HG02763 (cell line): ENCODE data around the gene LIME1.

Experiments used
- ATAC-seq: cut with Tn5 transposase; IDR thresholded peaks from one replicate; pipeline ENCODE4 v1.9.1; 2021; ENCODE audit warnings: mild to moderate bottlenecking, moderate library complexity; ENCODE audit not compliant: unreplicated experiment

The LIME1 gene

DNA sequence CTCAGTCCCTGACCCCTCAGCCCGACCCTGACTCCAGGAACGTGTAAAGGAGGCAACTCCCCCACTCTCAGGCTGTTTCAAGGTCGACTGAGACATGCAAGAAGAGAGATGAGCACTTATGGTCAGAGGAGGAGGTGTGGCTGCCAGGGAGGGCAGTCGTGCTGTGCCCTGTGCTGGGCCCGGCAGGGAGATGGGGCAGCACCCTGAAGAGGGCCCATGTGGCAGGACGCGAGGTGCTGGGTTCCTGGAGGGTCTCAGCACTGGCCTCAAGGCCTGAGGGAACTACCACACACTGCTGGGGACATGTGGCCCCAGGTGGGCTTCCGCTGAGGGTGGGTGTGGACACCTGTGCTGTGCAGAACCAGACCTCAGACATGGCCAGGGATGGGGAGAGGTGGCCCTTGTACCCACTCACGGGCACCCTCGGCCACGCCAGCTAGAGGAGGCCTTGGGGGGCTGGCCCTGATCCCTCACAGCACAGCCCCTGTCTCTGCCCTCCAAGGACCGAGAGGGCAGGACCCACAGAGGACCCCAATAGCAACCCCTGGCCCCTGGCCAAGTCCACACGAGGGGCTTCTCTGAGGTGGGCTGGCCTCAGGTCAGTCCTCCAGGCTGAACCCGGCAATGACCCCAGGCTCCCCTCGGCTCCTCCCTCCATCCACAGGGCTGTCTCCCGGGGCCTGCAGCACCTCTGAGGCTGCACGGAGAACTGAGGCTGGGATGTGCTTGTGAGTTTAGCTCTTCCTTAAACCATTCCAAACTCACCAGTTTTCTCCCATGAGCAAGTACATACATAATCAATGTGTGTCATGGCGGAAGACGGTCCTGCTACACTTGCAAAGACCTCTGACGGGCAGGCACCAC is 11.8 kb downstream of the LIME1 start:
- no peak for ATAC-seq

DNA sequence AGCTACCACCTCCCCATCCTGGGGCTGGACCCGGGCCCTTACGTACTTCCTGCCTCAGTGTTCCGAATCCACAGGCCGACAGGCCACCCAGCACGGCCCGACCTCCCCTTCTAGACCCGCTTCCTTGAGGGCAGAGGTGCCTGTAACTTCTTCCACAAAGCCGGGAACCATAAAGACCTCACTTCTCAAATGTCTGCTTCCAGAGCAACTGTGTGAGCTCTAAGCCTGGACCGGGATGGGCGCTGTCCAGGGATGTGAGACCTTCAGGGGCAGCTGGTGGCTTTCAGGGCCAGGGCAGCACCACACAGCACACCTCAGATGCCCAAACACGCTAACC is 12.4 kb downstream of the LIME1 start:
- ATAC-seq = no peak

DNA sequence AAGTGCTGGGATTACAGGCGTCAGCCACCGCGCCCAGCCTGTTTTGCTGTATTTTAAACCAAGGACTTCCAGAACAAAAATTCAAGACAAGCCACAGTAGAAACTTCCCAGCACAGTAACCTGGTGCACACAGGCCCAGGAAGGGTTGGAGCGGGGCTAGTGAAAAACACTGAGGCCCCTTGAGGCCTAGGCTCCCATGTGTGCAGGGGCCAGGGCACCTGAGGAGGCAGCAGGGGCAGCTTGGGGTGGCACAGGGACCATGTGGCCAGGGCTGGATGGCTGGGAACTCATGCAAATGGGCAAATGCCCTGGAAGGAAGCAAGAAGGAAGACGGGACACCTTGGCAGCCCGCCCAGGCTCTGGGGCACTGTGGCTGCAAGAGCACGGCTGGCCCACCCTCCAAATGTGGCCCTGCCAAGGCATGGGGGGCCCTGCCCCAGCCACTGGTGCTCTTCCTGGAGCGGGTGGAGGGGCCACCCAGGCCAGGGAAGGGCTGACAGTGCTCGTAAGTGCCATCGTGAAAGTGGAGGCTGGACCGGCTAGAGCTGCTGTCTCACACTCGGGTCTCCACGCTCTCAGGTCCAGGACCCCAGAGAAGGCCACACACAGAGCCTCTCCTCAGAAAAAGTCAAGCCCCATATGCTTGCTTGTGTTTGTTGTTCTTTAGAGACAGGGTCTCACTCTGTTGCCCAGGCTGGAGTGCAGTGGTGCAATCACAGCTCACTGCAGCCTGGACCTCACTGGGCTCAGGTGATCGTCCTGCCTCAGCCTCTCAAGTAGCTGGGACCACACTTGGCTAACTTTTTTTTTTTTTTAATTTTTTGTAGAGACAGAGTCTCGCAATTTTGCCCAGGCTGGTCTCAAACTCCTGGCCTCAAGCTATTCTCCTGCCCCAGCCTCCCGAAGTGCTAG is 13.4 kb downstream of the LIME1 start:
- no peak for ATAC-seq

DNA sequence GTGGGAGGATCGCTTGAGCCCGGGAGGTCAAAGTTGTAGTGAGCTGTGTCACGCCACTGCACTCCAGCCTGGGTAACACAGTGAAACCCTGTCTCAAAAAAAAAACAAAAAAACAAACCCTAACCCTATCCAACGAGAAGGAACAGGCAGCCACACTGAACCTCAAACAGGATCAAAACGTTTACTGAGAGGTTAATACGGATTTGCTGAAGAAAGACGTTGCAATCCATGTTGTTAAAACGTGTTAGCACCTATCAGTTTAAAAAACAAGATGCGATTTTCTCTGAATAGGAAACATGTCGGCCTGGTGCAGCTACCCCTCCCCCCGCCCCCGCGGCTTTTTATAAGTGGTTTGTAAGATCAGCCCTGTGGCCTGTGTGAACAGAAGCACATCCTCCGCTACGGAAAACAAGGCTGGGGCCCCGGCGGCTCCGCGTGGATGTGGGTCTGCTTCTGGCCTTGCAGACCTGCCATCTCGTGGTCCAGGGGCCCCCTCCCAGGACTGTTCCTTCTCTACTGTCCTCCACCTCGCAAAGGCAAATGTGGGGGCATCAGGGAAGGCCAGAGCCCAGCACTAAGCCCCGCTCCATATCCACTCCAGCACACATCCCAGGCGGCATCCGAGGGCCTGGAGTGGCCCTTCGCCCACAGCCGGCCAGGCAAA is 14.5 kb downstream of the LIME1 start:
- no peak for ATAC-seq

DNA sequence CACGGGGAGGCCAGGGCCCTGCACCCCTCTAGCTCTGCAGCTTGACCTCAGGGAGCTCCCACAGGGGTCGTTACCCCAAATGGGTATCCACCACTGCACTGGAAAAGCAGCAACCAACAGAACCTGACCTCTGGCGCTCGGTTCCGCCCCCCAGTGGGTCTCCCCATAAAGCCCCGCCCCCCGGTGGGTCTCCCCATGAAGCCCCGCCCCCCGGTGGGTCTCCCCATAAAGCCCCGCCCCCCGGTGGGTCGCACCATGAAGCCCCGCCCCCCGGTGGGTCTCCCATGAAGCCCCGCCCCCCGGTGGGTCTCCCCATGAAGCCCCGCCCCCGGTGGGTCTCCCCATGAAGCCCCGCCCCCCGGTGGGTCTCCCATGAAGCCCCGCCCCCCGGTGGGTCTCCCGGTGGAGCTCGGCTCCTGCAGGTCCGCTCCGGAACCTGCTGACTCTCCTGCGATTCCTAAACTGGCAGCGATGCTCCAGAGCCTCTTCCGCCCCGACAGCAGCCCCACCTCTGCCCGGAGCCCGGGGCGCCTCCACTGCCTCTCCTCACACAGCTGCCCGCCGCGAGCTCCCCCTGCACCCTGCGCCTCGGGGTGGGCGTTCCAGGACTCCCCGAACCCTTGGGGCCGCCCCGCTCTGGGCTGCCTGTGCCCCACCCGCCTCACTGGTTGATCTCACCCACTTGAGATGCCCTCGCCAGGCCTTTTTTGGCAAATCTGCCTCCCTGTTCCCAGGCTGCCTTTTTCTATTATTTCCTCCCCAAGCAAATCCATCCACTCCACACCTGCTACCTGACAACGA is 15.2 kb downstream of the LIME1 start:
- ATAC-seq = no peak

DNA sequence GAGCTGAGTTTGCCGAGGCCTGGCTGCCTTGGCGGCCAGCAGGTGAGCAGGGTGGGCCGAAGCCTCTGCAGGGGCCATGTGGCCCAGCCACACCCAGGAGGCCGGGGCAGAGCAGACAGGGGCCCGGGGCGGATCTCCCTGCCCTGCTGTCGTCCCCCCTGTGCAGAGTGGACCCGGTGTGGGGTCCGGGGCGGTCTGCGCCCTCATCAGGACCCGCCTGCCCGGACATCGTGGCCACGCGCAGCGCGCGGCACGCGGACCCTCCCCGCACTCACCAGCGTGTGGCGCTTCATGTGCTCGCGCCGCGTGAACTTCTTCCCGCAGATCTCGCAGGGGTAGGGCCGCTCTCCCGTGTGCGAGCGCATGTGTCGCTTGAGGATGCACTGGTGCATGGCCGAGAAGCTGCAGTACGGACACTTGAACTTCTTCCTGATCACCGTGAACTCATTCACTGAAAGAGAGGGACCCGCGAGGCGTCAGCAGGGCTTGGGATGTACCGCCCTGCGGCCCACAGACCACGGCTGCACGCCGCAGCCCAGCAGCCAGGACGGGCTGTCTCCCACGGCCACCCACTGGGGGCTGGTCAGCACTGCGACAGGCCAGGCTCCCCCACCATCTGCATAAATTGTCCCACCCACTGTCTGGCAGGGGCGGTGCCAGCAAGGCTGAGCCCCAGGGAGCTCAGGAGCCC is 16.1 kb downstream of the LIME1 start:
- no peak for ATAC-seq

DNA sequence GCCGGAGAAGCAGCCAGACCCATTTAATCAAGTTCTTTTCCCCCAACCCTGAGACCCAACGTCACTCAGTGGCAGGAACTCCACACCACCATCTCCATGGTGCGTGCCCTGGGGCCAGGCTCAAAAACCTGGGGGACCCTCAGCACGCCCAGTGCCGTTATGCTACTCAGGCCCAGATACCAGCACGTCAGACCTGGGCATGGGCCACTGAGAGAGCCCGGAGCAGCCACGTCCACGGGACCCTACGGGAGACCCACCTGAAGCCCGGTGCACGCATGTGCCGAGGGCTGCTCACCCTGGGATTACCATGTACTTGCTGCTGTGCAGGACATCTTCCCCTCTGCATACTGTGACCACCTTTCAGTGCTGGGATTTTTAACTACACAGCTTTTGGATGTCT is 16.9 kb downstream of the LIME1 start:
- no peak for ATAC-seq

DNA sequence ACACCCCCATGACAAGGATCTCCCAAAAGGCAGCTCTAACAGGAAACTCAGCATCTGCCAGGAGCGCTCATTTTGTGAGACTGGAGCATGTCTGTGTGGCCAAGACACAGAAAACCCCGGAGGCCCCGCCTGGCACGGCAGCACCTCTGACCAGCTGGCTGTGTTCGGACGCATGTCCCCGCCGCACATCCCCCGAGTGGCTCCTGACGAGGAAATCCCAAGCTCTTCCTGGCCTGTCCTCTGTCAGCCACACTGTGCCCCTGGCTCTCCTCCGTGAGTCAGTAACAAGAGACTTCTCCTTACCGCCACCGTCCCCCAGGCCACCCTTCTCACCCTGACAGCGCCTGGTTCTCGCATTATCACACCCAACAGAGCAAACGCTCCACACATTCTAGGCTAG is 17.5 kb downstream of the LIME1 start:
- ATAC-seq = no peak

DNA sequence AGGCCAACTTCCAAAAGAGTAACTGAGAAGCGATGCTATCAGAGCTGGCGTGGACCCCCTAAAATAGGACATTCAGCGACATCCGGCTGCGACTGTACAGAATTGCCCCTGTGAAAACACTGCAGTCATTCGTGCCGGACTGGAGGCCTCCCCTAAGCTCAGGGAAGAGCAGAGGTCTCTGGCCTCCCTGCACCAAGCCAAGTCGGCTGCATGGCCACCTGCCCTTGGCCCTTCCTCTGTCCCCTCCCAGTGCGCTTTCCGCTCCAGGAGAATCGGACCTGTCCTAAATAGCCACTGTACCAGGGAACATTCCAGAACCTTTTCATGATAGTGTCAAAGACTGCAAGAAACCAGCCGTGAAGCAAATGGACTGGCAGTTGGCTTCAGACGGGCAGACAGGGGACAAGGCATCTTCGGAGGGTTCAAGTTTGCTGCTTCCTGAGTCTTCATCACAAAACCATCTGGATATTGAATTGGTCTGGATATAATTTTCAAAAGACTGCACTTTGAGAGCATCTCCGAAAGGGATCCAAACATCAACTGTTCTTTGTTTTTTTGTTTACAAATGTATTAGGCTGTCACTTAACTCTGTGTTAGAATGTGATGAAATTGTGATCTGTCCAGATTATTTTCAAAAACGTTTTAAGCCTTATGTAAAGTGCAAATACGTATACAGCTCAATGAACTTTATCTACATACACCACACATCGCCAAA is 19.6 kb downstream of the LIME1 start:
- ATAC-seq = no peak

DNA sequence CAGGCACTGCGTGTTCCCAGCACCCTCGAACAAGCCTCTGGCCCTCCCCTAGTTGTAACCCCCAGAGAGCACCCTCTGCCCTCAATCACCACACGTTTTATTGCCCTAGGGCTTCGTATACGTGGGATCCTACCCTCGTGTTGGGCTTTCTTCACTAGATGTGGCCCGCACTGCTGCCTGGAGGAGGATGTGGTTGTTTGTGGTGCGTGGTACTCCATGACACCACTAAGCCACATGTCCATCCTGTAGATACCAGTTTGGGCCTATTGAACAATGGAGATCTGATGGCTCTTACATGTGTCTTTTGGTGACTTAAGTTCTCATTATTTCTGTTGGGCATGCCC is 20.2 kb downstream of the LIME1 start:
- no peak for ATAC-seq

DNA sequence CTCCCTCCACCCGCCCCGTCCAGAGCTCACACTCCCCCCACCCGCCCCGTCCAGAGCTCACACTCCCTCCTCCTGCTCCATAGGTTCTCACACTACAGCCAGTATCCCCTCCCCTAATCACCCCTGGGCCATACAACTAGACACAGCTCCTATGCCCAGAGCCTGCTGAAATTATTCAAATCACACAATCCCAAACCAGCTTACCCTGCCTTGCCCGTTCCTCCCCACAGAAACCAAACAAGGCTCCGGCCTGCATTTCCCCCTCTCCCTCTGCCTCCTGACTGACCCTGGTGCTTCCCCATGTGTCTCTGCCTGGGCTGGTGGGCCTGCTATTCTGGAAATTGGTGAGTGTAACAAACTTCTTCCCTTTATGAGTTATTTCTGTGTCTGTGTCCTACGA is 21.7 kb downstream of the LIME1 start:
- ATAC-seq = no peak

DNA sequence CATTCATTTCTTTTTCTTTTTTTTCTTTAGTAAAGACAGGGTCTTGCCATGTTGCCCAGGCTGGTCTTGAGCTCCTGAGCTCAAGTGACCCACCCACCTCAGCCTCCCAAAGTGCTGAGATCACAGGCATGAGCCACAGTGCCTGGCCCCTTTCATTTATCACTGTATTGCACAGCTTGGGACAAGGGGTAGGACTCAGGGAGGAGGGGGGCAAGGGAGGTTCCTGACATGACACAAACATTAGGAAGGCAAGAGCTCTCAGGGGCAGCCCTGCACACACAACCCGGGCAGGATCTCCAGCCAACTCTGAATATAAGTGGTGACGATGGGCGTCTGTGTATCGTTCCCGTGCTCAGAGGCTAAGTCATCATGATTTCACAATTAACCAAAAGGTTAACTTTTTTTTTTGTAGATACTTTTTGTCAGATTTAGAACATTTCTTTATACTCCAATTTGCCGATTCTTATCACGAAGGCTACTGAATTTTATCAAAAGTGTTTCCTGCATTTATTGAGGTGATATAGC is 23.0 kb downstream of the LIME1 start:
- no peak for ATAC-seq

DNA sequence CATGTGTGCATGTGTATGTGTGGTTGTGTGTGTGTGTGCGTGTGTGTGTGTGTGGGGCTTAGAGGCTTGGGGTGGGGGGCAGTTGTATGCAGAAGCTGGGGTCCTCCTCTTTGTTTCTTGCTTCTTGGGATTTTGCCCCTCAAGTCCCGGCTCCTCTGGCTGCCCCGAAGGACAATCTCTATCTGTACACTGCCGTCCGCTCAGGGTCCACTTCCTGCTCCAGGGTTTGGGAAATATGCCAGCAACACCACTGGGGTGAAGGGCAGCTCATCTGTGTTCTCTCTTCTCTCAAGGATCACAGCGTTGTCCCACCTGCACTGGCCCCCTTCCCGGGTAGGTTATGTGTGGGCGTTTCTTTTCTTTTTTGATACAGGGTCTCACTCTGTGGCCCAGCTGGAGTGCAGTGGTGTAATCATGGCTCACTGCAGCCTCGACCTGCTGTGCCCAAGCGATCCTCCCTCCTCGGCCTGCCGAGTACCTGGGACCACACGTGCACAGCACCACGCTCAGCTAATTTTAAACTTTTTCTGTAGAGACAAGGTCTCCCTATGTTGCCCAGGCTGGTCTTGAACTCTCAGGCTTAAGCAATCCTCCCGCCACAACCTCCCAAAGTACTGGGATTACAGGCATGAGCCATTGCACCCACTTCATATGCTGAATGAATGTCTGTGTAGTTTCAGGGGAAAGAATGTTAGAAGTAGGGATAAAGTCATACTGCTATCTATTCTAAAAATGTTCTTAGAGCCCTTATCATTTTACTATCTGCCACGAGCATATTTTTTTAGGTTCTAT is 28.8 kb downstream of the LIME1 start:
- no peak for ATAC-seq

DNA sequence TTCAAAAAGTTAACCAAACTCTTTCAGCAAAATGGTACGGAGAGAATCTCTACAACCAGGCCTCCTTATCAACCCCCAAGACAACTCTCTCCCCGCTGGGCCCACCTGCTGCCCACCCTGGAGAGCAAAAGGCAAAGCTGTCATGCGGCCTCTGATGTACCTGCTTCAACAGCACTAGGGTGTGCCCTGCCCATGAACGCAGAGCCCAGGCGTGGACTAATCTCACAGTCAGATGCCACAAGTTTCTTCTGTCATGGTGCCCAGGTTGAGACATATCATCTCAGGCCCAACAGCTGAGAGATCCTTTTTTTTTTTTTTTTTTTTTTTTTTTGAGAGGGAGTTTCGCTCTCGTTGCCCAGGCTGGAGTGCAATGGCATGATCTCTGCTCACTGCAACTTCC is 29.4 kb downstream of the LIME1 start:
- ATAC-seq = no peak

DNA sequence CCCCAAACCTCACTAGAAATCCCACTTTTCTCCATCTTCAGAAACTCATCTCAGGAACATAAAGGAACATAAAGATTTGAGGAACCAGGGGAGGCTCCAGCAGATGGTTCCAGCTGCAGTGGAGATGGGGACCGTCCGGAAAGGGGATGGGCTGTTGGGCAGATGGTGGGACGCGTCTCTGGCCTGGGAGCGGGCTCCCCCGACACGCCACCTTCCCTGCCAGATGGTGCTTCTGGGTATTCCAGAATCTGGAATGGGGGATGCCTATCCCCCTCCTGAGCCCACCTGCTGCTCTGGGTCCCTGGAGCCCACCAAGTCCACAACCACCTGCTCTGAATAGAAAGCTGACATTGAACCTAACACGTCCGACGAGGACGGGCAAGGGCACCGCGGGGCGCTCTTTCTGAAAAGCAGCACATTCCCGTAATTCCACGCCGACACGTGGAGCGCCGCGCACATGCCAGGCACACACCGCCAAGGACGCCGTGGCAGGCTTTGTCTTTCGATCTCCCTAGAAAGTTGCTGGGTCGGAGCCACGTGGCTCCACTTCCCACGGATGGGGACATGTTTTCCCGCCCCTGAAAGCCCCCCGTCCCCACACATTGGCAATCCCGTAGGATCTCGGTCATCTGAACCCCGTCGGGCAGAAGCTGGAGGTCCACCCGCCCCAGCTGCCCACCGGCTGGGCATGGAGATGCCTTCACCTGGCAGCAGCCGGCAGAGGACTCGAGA is 30.4 kb downstream of the LIME1 start:
- no peak for ATAC-seq

DNA sequence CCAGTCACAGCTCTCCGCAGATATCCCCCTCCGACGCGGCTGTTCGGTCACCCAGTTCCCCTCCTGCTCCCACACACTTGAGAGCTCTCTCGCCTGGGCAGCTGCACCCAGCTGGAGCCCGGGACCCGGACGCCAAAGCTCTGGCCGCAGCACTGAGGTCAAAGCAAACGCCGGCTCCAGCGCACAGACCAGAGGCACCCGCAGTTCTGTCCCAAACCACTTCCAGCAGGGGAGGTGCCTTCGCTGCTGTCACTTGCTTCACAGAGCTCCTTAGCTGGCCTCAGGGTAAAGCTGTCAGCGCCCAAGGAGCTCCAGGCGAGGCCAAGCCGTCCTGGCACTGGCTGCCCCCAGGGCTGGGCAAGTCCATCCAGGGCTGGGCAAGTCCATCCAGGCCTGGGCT is 31.0 kb downstream of the LIME1 start:
- ATAC-seq = no peak

DNA sequence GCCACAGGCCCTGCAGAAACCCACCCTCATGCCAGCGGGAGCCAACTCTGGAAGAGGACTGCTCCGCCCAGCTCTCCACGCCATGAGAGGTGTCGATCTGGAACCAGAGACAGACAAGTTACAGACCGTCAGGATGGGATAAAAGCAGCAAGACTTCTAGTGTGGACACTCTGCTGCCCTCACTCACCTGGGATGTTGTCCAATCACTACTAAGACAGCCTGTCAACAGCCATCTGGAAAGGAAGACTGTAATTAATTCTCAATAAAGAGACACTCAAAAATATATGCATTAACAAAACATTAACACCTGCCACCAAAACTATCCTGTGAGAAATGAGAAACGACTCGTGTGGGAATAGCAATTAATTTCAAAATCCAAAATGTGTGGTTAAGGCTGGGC is 31.4 kb downstream of the LIME1 start:
- ATAC-seq = no peak
